Vagina (tissue), 2 donors: ENCODE data around the gene WAC.

Source experiments
- CTCF ChIP-seq, 3 experiments: fragments of 450-650 bp in 2 of 3; fragments of 200-600 bp in 1 of 3; sonication (generic) in 1 of 3; IDR thresholded peaks; one replicate each; pipeline ENCODE4 v1.5.1; 2017 to 2019; ENCODE audit warnings: antibody characterized with exemption in 3 of 3, mild to moderate bottlenecking in 2 of 3, moderate library complexity in 2 of 3
- POLR2A ChIP-seq, 2 donors: fragments of 450-650 bp; IDR thresholded peaks; one replicate each; pipeline ENCODE4 v1.6.1; 2017; ENCODE audit warnings: antibody characterized with exemption in 2 of 2, mild to moderate bottlenecking in 2 of 2, moderate library complexity in 2 of 2
- POLR2AphosphoS5 ChIP-seq, 2 donors: sonication (generic); formaldehyde crosslinking; IDR thresholded peaks; one replicate each; pipeline ENCODE4 v1.9.0; 2017; ENCODE audit warnings: antibody characterized with exemption in 2 of 2, mild to moderate bottlenecking in 2 of 2, low read depth in 1 of 2; ENCODE audit not compliant: insufficient read depth in 1 of 2

- TF ChIP-seq CTCF (IDR thresholded peaks at IDR 0.05) = no peak
- no peak for TF ChIP-seq POLR2AphosphoS5 (IDR thresholded peaks at IDR 0.05; ENCODE audit: insufficient read depth in 1 of 2, low read depth in 1 of 2)
- TF ChIP-seq POLR2A (IDR thresholded peaks at IDR 0.05) = no peak
Observed at GRCh38 chr10:28585076-28585475, 52.2 kb downstream of the WAC start.
